ENCODE data around the gene ARHGAP15. TPM values are rescaled to one million over a fixed set of nuclear protein-coding genes. Genes with fewer than 3 reads are reported as not detected.

The ARHGAP15 gene
- polyA plus RNA-seq, 1 experiment, result not detected

DNA sequence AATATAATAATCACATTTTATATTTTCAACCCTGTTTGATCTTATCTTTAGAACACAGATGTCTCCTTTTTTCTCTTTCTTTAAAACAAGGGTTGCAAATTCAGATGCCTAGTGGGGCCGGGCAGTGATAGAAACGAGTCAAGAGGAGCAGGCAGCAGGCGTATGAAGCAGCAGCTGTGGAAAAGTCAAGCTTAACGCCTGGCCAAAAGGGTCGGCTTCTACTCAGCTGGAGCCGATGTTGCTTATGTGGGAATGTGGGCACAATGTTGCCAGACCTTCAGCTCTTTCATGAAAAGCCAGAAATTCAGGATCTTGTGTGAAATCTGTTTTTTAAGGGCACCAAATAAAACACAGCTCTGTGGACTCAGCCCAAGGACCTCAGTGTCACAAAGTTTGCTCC lies 642.7 kb downstream of the ARHGAP15 start:
- ChIA-PET CTCF (no interaction called here), POLR2A (no interaction called here)
- Histone ChIP-seq H3K4me3 (ENCODE audit: low read depth, low read length) (no peak overlapping the region), H3K27me3 (ENCODE audit: control insufficient read depth, insufficient read depth, low read length) (no peaks in the 10 kb centered on the region), H3K36me3 (ENCODE audit: control insufficient read depth, insufficient read depth, low read length) (no peaks in the 10 kb centered on the region)
- no peak for DNase-seq (ENCODE audit: low read depth)
- TF ChIP-seq CTCF (IDR thresholded peaks at IDR 0.05; ENCODE audit: insufficient read depth, low read depth, low read length), result no peak

- POLR2A ChIA-PET, result no interaction called here
- CTCF ChIA-PET, result no interaction called here
- TF ChIP-seq CTCF (IDR thresholded peaks at IDR 0.05; ENCODE audit: insufficient read depth, low read depth, low read length), result no peak
- DNase-seq (ENCODE audit: low read depth), result no peak
- H3K27me3 ChIP-seq (ENCODE audit: control insufficient read depth, insufficient read depth, low read length), result no peaks in the 10 kb centered on the region
- no peaks in the 10 kb centered on the region for H3K36me3 ChIP-seq (ENCODE audit: control insufficient read depth, insufficient read depth, low read length)
- H3K4me3 ChIP-seq (ENCODE audit: low read depth, low read length), result no peak overlapping the region
These were observed 647.5 kb downstream of the ARHGAP15 start for GRCh38 chr2:143776526-143777297.

- Histone ChIP-seq H3K4me3 (ENCODE audit: low read depth, low read length) (no peak overlapping the region), H3K27me3 (ENCODE audit: control insufficient read depth, insufficient read depth, low read length) (no peaks in the 10 kb centered on the region), H3K36me3 (ENCODE audit: control insufficient read depth, insufficient read depth, low read length) (no peaks in the 10 kb centered on the region)
- POLR2A ChIA-PET, result interaction anchor here (0.6 kb wide), 1 partner anchor 41 kb away, joined by 4 read pairs; no protein-coding TSS in a partner anchor
- no peak for DNase-seq (ENCODE audit: low read depth)
- CTCF ChIA-PET, result no interaction called here
- no peak for TF ChIP-seq CTCF (IDR thresholded peaks at IDR 0.05; ENCODE audit: insufficient read depth, low read depth, low read length)
These were observed 649.8 kb downstream of the ARHGAP15 start for GRCh38 chr2:143779021-143779420.

GRCh38 chr2:143786026-143786765 lies 657.0 kb downstream of the ARHGAP15 start:
- POLR2A ChIA-PET, result no interaction called here
- DNase-seq (ENCODE audit: low read depth), result no peak
- CTCF ChIA-PET, result interaction anchor here (1.3 kb wide), 2 partner anchors 14 to 18 kb away, joined by 3 to 4 read pairs; no protein-coding TSS in a partner anchor
- Histone ChIP-seq H3K36me3 (ENCODE audit: control insufficient read depth, insufficient read depth, low read length) (no peaks in the 10 kb centered on the region), H3K4me3 (ENCODE audit: low read depth, low read length) (no peak overlapping the region), H3K27me3 (ENCODE audit: control insufficient read depth, insufficient read depth, low read length) (no peaks in the 10 kb centered on the region)
- TF ChIP-seq CTCF (IDR thresholded peaks at IDR 0.05; ENCODE audit: insufficient read depth, low read depth, low read length), result no peak

- Histone ChIP-seq H3K4me3 (ENCODE audit: low read depth, low read length) (no peak overlapping the region), H3K27me3 (ENCODE audit: control insufficient read depth, insufficient read depth, low read length) (no peaks in the 10 kb centered on the region), H3K36me3 (ENCODE audit: control insufficient read depth, insufficient read depth, low read length) (no peaks in the 10 kb centered on the region)
- no peak for TF ChIP-seq CTCF (IDR thresholded peaks at IDR 0.05; ENCODE audit: insufficient read depth, low read depth, low read length)
- POLR2A ChIA-PET, result no interaction called here
- CTCF ChIA-PET, result no interaction called here
- no peak for DNase-seq (ENCODE audit: low read depth)
These were observed 658.5 kb downstream of the ARHGAP15 start for GRCh38 chr2:143787674-143788073.
